HG02885 (cell line): ENCODE results near the gene TAF4.

Source experiments
- ATAC-seq: cut with Tn5 transposase; IDR thresholded peaks from one replicate; pipeline ENCODE4 v1.9.1; 2021; ENCODE audit warnings: mild to moderate bottlenecking; ENCODE audit not compliant: unreplicated experiment, poor library complexity

Gene TAF4

GRCh38 chr20:61926796-61927192 lies 138.9 kb downstream of the TAF4 start:
- no peak for ATAC-seq

DNA sequence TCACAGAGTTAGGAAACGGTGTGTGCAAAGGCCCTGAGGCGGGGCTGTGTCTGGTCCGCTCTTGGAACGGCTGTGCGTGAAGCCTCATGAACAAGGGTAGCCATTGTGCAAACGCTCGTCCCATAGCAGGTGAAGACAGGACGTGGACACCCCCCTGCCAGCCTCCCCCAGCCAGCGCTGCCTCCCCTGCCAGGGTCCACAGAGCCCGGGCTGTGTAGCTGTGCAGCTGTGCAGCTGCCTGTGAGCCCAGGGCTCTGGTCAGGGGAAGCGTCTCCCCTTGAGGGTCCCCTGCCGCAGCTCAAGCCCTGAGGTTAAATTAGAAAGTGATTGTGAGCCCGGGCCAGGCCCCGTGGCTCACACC lies 139.4 kb downstream of the TAF4 start:
- no peak for ATAC-seq

DNA sequence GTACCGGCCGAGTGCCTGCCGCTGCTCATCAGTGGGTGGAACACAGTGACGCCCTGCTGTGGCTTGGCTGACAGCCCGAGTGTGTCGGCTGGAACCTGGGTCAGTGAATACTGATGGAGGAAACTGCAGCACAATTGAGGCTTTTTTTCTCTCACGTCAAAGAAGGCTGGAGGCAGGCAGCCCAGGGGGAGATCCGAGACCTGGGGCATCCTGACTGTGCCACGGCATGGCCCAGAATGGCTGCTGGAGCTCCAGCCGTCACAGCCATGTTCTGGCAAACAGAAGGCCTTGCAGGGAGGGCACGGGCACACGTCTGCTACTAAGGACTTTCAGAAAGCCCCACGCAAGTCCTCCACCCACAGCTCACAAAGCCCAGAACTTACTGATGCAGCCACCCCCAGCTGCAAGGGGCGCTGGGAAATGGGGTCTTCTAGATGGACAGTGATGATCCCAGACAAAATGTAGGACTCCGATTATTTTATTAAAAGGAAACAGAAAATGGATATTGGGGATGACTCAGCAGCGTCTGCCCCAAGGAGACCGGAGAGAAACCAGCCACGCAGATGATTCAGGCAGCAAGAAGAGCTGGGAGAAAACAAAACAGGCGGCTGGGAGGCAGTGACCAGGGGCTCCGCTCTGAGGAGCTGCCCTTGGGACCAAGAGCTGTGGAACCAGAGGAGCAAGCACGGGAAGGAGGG lies 140.0 kb downstream of the TAF4 start:
- no peak for ATAC-seq

DNA sequence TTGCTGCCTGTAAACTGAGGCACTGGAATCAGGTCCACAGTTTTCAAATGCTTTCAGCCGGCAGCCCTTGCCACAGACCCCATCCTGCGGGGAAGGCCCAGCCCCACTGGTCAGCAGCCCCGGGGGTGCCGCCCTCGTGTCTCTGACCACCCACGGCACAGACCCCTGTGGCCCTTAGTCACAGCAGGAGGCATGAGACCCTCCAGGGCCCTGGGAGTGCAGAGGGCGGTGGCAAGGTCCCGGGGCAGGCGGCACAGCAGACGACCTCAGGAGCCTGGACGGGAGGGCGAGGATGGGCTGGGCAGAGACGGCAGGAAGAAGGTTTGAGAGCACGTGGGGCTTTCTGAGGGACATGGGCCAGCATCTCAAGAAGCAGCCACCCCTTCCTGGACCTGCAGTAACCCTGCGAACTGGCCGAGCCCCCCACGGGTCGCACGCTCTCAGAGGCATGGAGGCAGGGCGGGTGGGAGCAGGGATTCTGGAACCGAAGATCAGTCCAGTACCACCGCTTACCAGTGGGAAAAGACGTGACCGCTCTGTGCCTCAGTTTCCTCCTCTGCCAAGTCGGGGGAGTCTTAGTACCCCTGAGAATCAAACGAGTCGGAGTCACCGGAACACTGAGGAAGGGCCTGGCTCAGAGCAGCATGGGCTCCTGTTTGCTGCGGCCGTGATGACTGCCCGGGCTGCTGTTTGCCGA lies 140.7 kb downstream of the TAF4 start:
- no peak for ATAC-seq
